H9 (cell line): Measurements from ENCODE around the gene SPRR4. TPM values are rescaled to one million over a fixed set of nuclear protein-coding genes. Genes with fewer than 3 reads are reported as not detected.

Experiments used
- DNase-seq: peaks from one replicate; pipeline ENCODE4 v3.0.0-alpha.2; 2017
- H2AFZ ChIP-seq: one replicate; pipeline ENCODE4 v1.6.1; 2013; ENCODE audit warnings: mild to moderate bottlenecking, low read length, control low read depth, moderate library complexity
- H2AK5ac ChIP-seq: 2 replicates; pipeline ENCODE4 v1.6.1; 2013; ENCODE audit warnings: low read length, control low read depth, mixed read lengths; ENCODE audit not compliant: insufficient read length
- H2BK120ac ChIP-seq: one replicate; pipeline ENCODE4 v1.6.1; 2013; ENCODE audit warnings: low read depth, mild to moderate bottlenecking, low read length, control low read depth, inconsistent platforms; ENCODE audit not compliant: poor library complexity, severe bottlenecking
- H2BK12ac ChIP-seq: 2 replicates; pipeline ENCODE4 v1.6.1; 2013; ENCODE audit warnings: low read length, control low read depth, mixed read lengths, low read depth; ENCODE audit not compliant: insufficient read length
- H2BK15ac ChIP-seq: 2 replicates; pipeline ENCODE4 v1.6.1; 2013; ENCODE audit warnings: low read depth, low read length, control low read depth
- H2BK20ac ChIP-seq: one replicate; pipeline ENCODE4 v1.6.1; 2013; ENCODE audit warnings: low read depth, mild to moderate bottlenecking, low read length, control low read depth, inconsistent platforms; ENCODE audit not compliant: poor library complexity, severe bottlenecking
- H2BK5ac ChIP-seq: 2 replicates; pipeline ENCODE4 v1.6.1; 2013; ENCODE audit warnings: low read length, control low read depth, mixed read lengths; ENCODE audit not compliant: insufficient read length
- H3K14ac ChIP-seq: 2 replicates; pipeline ENCODE4 v1.6.1; 2013; ENCODE audit warnings: low read length, control low read depth; ENCODE audit not compliant: insufficient read depth
- H3K18ac ChIP-seq: 2 replicates; pipeline ENCODE4 v1.6.1; 2013; ENCODE audit warnings: low read depth, mild to moderate bottlenecking, mixed read lengths, low read length, control low read depth; ENCODE audit not compliant: insufficient read length
- H3K23ac ChIP-seq: 2 replicates; pipeline ENCODE4 v1.6.1; 2013; ENCODE audit warnings: low read length, control low read depth, mixed read lengths, low read depth; ENCODE audit not compliant: insufficient read length
- H3K23me2 ChIP-seq: 2 replicates; pipeline ENCODE4 v1.6.1; 2013; ENCODE audit warnings: low read depth, mild to moderate bottlenecking, mixed read lengths, low read length, control low read depth; ENCODE audit not compliant: insufficient read length, poor library complexity, severe bottlenecking
- H3K27ac ChIP-seq: 2 replicates; pipeline ENCODE4 v1.5.1; 2013; ENCODE audit warnings: low read length, control low read depth, mixed read lengths, low read depth; ENCODE audit not compliant: insufficient read length
- H3K27me3 ChIP-seq: 2 replicates; pipeline ENCODE4 v1.6.1; 2013; ENCODE audit warnings: low read length, control low read depth, inconsistent platforms; ENCODE audit not compliant: insufficient read depth
- H3K4ac ChIP-seq: 2 replicates; pipeline ENCODE4 v1.6.1; 2013; ENCODE audit warnings: low read depth, mild to moderate bottlenecking, control low read depth, inconsistent platforms, low read length, moderate library complexity
- H3K4me1 ChIP-seq: 2 replicates; pipeline ENCODE4 v1.6.1; 2013; ENCODE audit warnings: low read length, control low read depth, inconsistent platforms; ENCODE audit not compliant: insufficient read depth
- H3K4me2 ChIP-seq: 2 replicates; pipeline ENCODE4 v1.6.1; 2013; ENCODE audit warnings: low read length, control low read depth, mixed read lengths; ENCODE audit not compliant: insufficient read length, insufficient read depth
- H3K56ac ChIP-seq: 2 replicates; pipeline ENCODE4 v1.6.1; 2013; ENCODE audit warnings: low read depth, mild to moderate bottlenecking, mixed read lengths, low read length, control low read depth; ENCODE audit not compliant: insufficient read length
- H3K79me1 ChIP-seq: 2 replicates; pipeline ENCODE4 v1.6.1; 2013; ENCODE audit warnings: low read depth, mild to moderate bottlenecking, moderate library complexity, low read length, control low read depth, inconsistent platforms; ENCODE audit not compliant: insufficient read depth, poor library complexity, severe bottlenecking
- H3K79me2 ChIP-seq: 2 replicates; pipeline ENCODE4 v1.6.1; 2013; ENCODE audit warnings: low read length, control low read depth, inconsistent platforms; ENCODE audit not compliant: insufficient read depth
- H3K9ac ChIP-seq: 2 replicates; pipeline ENCODE4 v1.6.1; 2013; ENCODE audit warnings: low read length, control low read depth, mixed read lengths; ENCODE audit not compliant: insufficient read length; ENCODE audit errors: extremely low read depth
- H3K9me3 ChIP-seq: one replicate; pipeline ENCODE4 v1.6.1; 2013; ENCODE audit warnings: low read depth, low read length, inconsistent platforms; ENCODE audit not compliant: control insufficient read depth
- H3T11ph ChIP-seq: one replicate; pipeline ENCODE4 v1.6.1; 2013; ENCODE audit warnings: mild to moderate bottlenecking, low read length, control low read depth, inconsistent platforms
- H4K20me1 ChIP-seq: one replicate; pipeline ENCODE4 v1.6.1; 2013; ENCODE audit not compliant: control insufficient read depth, insufficient read length, insufficient read depth
- H4K5ac ChIP-seq: 2 replicates; pipeline ENCODE4 v1.6.1; 2013; ENCODE audit warnings: low read depth, mild to moderate bottlenecking, mixed read lengths, low read length, control low read depth; ENCODE audit not compliant: insufficient read length
- H4K8ac ChIP-seq: replicated peaks from 2 replicates; pipeline ENCODE4 v1.6.1; 2013; ENCODE audit warnings: low read length, control low read depth, mixed read lengths, low read depth; ENCODE audit not compliant: insufficient read length
- H4K91ac ChIP-seq: 2 replicates; pipeline ENCODE4 v1.6.1; 2013; ENCODE audit warnings: low read depth, mild to moderate bottlenecking, moderate library complexity, mixed read lengths, low read length, control low read depth; ENCODE audit not compliant: insufficient read length
- H3K27ac Mint-ChIP-seq, 3 experiments: 2 replicates in 2 of 3; 3 replicates in 1 of 3; pipeline ENCODE4 v1.8.0; 2020 to 2021; ENCODE audit warnings: mixed read lengths in 3 of 3, mild to moderate bottlenecking in 1 of 3, moderate library complexity in 1 of 3
- H3K27me3 Mint-ChIP-seq: 2 replicates; pipeline ENCODE4 v1.8.0; 2021; ENCODE audit warnings: low read depth, mild to moderate bottlenecking, moderate library complexity, mixed read lengths
- H3K36me3 Mint-ChIP-seq, 3 experiments: 2 replicates in 2 of 3; 3 replicates in 1 of 3; pipeline ENCODE4 v1.8.0; 2020 to 2021; ENCODE audit warnings: low read depth in 3 of 3, mixed read lengths in 3 of 3; ENCODE audit not compliant: insufficient read depth in 1 of 3
- H3K4me1 Mint-ChIP-seq, 2 experiments: 2 replicates each; pipeline ENCODE4 v1.8.0; 2020; ENCODE audit warnings: mixed read lengths in 2 of 2
- H3K4me3 Mint-ChIP-seq, 2 experiments: 2 replicates in 1 of 2; 3 replicates in 1 of 2; pipeline ENCODE4 v1.8.0; 2020 to 2021; ENCODE audit warnings: mild to moderate bottlenecking in 2 of 2, mixed read lengths in 2 of 2, moderate library complexity in 1 of 2
- H3K9me3 Mint-ChIP-seq, 2 experiments: 2 replicates in 1 of 2; 3 replicates in 1 of 2; pipeline ENCODE4 v1.8.0; 2020; ENCODE audit warnings: mild to moderate bottlenecking in 2 of 2, mixed read lengths in 2 of 2, moderate library complexity in 1 of 2
- WGBS: extraction: QIAGEN DNeasy Blood & Tissue Kit; methylation state at CpG from one replicate; pipeline ENCODE4 v1.1.7; 2013; ENCODE audit warnings: missing lambda C conversion rate, low lambda C conversion rate, mixed read lengths; ENCODE audit not compliant: insufficient read length; ENCODE audit errors: extremely low coverage; 5-methylcytosine and 5-hydroxymethylcytosine counted together
- total RNA-seq: library from RNA; stranded (reverse); gene quantifications from 2 replicates; pipeline ENCODE4 v1.2.1, GENCODE V29; 2021
- TF ChIP-seq, protein P1 (sequence below): fragments of 200-600 bp; sonication (generic); conservative IDR thresholded peaks from 3 replicates; pipeline ENCODE4 v1.8.0; 2021; ENCODE audit warnings: antibody characterized with exemption, mild to moderate bottlenecking

The SPRR4 gene
- total RNA-seq, 1 experiment from 2014 or later, result not detected

DNA sequence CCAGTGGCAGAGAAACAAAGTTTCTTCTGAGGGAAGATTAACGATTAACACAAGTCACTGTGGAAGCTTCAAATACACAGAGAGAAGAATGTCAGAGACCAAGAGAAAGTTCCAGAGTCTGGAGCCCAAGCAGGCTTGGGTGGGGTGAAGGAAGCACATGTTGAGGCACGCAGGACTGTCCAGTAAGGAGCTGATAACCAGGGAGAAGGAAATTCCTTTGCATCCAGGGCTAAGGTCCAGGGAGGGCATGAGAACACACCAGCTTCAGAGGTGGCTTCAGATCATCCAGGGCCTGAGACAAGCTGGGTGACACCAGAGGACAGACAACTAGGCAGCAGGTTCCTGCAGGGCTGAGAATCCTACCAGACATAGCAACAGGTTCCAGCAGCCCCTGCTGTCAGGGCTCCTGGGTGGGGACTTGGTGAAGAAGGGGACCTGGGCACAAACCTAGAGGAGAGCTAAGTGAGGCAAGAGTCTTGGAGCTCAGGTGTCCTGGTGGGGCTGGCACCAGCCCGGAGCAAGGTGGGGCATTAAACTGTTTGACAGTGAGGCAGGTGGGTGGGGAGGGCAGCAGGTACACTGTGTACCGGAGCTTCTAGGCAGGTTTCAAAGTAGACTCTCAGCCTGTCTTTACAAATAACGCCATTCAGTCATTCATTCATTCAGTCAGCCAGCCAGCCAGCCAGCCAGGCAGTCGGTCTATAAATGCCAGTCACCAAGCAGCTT, 10.9 kb downstream of the SPRR4 start:
- peak overlapping the region in 1 of 3 experiments; percentile 17; a peak in 1 of 7 replicates for H3K27ac Mint-ChIP-seq
- Histone ChIP-seq H3K4me2 (no peak overlapping the region), H4K91ac (no peak overlapping the region), H3K4ac (no peak overlapping the region), H3K23ac (no peak overlapping the region), H3K9ac (no peak overlapping the region), H3K27me3 (no peaks in the 10 kb centered on the region), H2BK120ac (no peak overlapping the region), H4K8ac (no peak overlapping the region), H2BK5ac (no peak overlapping the region), H2AK5ac (no peak overlapping the region), H4K20me1 (no peaks in the 10 kb centered on the region), H3K14ac (no peak overlapping the region; the same call in 1 of the 2 replicates), H2AFZ (no peak overlapping the region), H3K18ac (no peak overlapping the region), H3K9me3 (no peaks in the 10 kb centered on the region), H3K27ac (no peak overlapping the region), H3K4me1 (no peaks in the 10 kb centered on the region), H3T11ph (no peak overlapping the region), H3K79me2 (no peaks in the 10 kb centered on the region), H3K23me2 (no peaks in the 10 kb centered on the region), H4K5ac (no peak overlapping the region), H2BK20ac (no peak overlapping the region), H2BK15ac (no peak overlapping the region), H3K79me1 (no peaks in the 10 kb centered on the region), H2BK12ac (no peak overlapping the region), H3K56ac (no peak overlapping the region)
- peaks cover 45% of the 10 kb centered on the region for H3K27me3 Mint-ChIP-seq
- H3K36me3 Mint-ChIP-seq, result no peaks in the 10 kb centered on the region; a peak in 1 of 7 replicates
- H3K9me3 Mint-ChIP-seq, result peaks cover 3 to 14% of the 10 kb centered on the region in 2 experiments; a peak in 3 of 5 replicates
- TF ChIP-seq, protein P1, sequence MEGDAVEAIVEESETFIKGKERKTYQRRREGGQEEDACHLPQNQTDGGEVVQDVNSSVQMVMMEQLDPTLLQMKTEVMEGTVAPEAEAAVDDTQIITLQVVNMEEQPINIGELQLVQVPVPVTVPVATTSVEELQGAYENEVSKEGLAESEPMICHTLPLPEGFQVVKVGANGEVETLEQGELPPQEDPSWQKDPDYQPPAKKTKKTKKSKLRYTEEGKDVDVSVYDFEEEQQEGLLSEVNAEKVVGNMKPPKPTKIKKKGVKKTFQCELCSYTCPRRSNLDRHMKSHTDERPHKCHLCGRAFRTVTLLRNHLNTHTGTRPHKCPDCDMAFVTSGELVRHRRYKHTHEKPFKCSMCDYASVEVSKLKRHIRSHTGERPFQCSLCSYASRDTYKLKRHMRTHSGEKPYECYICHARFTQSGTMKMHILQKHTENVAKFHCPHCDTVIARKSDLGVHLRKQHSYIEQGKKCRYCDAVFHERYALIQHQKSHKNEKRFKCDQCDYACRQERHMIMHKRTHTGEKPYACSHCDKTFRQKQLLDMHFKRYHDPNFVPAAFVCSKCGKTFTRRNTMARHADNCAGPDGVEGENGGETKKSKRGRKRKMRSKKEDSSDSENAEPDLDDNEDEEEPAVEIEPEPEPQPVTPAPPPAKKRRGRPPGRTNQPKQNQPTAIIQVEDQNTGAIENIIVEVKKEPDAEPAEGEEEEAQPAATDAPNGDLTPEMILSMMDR, result no peak
- no peak overlapping the region for H3K4me3 Mint-ChIP-seq
- no peak for DNase-seq
- no peaks in the 10 kb centered on the region for H3K4me1 Mint-ChIP-seq
- no CpG with 5 or more reads among the region's 6 CpGs for WGBS
